Lung (tissue), 12 donors: ENCODE data around the gene ATCAY. TPM values are rescaled to one million over a fixed set of nuclear protein-coding genes. Genes with fewer than 3 reads are reported as not detected.

Experiments used
- ATAC-seq: fragments of 200-7000 bp; cut with Tn5 transposase; one replicate; pipeline ENCODE4 v1.9.1; 2020; ENCODE audit warnings: moderate number of reproducible peaks; ENCODE audit not compliant: insufficient read depth, low FRiP score
- DNase-seq, 3 donors: peaks; one replicate each; pipeline ENCODE4 v3.0.0-alpha.2; 2013 to 2017
- H3K27ac ChIP-seq, 2 donors: one replicate each; pipeline ENCODE4 v1.5.1; 2013; ENCODE audit warnings: mild to moderate bottlenecking in 2 of 2, moderate library complexity in 2 of 2, control low read depth in 1 of 2, inconsistent platforms in 1 of 2, low read depth in 1 of 2, low read length in 1 of 2
- H3K27me3 ChIP-seq, 3 donors: one replicate each; pipeline ENCODE4 v1.5.1; 2013; ENCODE audit warnings: low read length in 2 of 3; ENCODE audit not compliant: control insufficient read depth in 3 of 3, insufficient read depth in 3 of 3
- H3K36me3 ChIP-seq, 4 donors: one replicate each; pipeline ENCODE4 v1.5.1; 2013; ENCODE audit warnings: low read length in 4 of 4, mild to moderate bottlenecking in 1 of 4, moderate library complexity in 1 of 4; ENCODE audit not compliant: control insufficient read depth in 4 of 4, insufficient read depth in 4 of 4
- H3K4me1 ChIP-seq, 5 donors: one replicate each; pipeline ENCODE4 v1.5.1; 2013; ENCODE audit warnings: low read length in 5 of 5, mild to moderate bottlenecking in 2 of 5, moderate library complexity in 1 of 5; ENCODE audit not compliant: control insufficient read depth in 5 of 5, insufficient read depth in 5 of 5
- H3K4me3 ChIP-seq: one replicate; pipeline ENCODE4 v1.5.1; 2013; ENCODE audit warnings: mild to moderate bottlenecking, control low read depth, moderate library complexity
- H3K9ac ChIP-seq, 2 donors: one replicate each; pipeline ENCODE4 v1.5.1; 2013; ENCODE audit warnings: low read length in 2 of 2, control low read depth in 1 of 2; ENCODE audit not compliant: insufficient read depth in 1 of 2
- H3K9me3 ChIP-seq, 4 donors: one replicate each; pipeline ENCODE4 v1.5.1; 2013; ENCODE audit warnings: low read length in 3 of 4, mild to moderate bottlenecking in 1 of 4, moderate library complexity in 1 of 4; ENCODE audit not compliant: control insufficient read depth in 4 of 4, insufficient read depth in 3 of 4
- CTCF ChIP-seq: IDR thresholded peaks from 2 replicates; pipeline ENCODE4 v1.5.1; 2012; ENCODE audit warnings: mild to moderate bottlenecking; ENCODE audit errors: control extremely low read depth, extremely low read depth
- WGBS, 2 donors: extraction: QIAGEN DNeasy Blood & Tissue Kit; methylation state at CpG; one replicate each; pipeline ENCODE4 v1.1.7; 2013; 5-methylcytosine and 5-hydroxymethylcytosine counted together
- polyA plus RNA-seq, 2 donors: library from polyadenylated mRNA; stranded (reverse); fragments of 200-250 nt; gene quantifications; one replicate each; pipeline ENCODE4 v1.2.1, GENCODE V29; 2013
- total RNA-seq, 2 donors: library from RNA; depleted of rRNA in 1 of 2; stranded (reverse); fragments of >200 nt in 1 of 2; gene quantifications; one replicate each; pipeline ENCODE4 v1.2.1, GENCODE V29; 2014 to 2021
- donor health status: control.
- donor health status: control.
- donor health status: Bipolar disorder and iron deficiency.
- donor health status: healthy.
- donor health status: DM: yes; HTN: yes; CAD: no.

The ATCAY gene
- total and polyA plus RNA-seq, 4 donors: under 0.01 to 0.09 TPM; not detected in 2

- Histone ChIP-seq H3K27ac (no peak overlapping the region), H3K9me3 (peaks cover 0 to 8% (median 3%) of the 10 kb centered on the region in 4 donors), H3K27me3 (no peaks in the 10 kb centered on the region), H3K4me1 (no peaks in the 10 kb centered on the region), H3K4me3 (no peak overlapping the region), H3K36me3 (no peaks in the 10 kb centered on the region), H3K9ac (no peak overlapping the region)
- DNase-seq: no peak
- no peak for ATAC-seq
- WGBS, 2 donors: 92 to 99% methylated on average over 5 of the region's 5 CpGs
- no peak for TF ChIP-seq CTCF
Observed at GRCh38 chr19:3916033-3916432, 35.5 kb downstream of the ATCAY start.

- no peak for TF ChIP-seq CTCF
- no peak overlapping the region for H3K9ac ChIP-seq
- DNase-seq: no peak
- H3K4me3 ChIP-seq: no peak overlapping the region
- H3K27ac ChIP-seq: no peak overlapping the region
- ATAC-seq: no peak
- H3K27me3 ChIP-seq: no peaks in the 10 kb centered on the region
- H3K9me3 ChIP-seq: peaks cover 0 to 19% (median 7%) of the 10 kb centered on the region in 4 donors
- H3K4me1 ChIP-seq: no peaks in the 10 kb centered on the region
- WGBS, 2 donors: 94 to 95% methylated on average over 8 of the region's 8 CpGs
- no peaks in the 10 kb centered on the region for H3K36me3 ChIP-seq
Observed at GRCh38 chr19:3919793-3920192, 39.3 kb downstream of the ATCAY start.

- no peak overlapping the region for H3K4me3 ChIP-seq
- no peak overlapping the region for H3K27ac ChIP-seq
- no peak overlapping the region for H3K9ac ChIP-seq
- no peaks in the 10 kb centered on the region for H3K36me3 ChIP-seq
- ATAC-seq (no peak), DNase-seq (no peak)
- no peaks in the 10 kb centered on the region for H3K27me3 ChIP-seq
- no peak for TF ChIP-seq CTCF
- H3K4me1 ChIP-seq: no peaks in the 10 kb centered on the region
- peaks cover 0 to 19% (median 5%) of the 10 kb centered on the region in 4 donors for H3K9me3 ChIP-seq
Observed at GRCh38 chr19:3923096-3923758, 42.7 kb downstream of the ATCAY start.

- no peaks in the 10 kb centered on the region for H3K27me3 ChIP-seq
- no peak overlapping the region for H3K4me3 ChIP-seq
- peaks cover 0 to 19% (median 5%) of the 10 kb centered on the region in 4 donors for H3K9me3 ChIP-seq
- DNase-seq (no peak), ATAC-seq (no peak)
- TF ChIP-seq CTCF: no peak
- no peaks in the 10 kb centered on the region for H3K4me1 ChIP-seq
- no peaks in the 10 kb centered on the region for H3K36me3 ChIP-seq
- H3K9ac ChIP-seq: no peak overlapping the region
- 83 to 96% methylated on average over 1 of the region's 1 CpG for WGBS, 2 donors
- H3K27ac ChIP-seq: no peak overlapping the region
Observed at GRCh38 chr19:3923912-3924311, 43.4 kb downstream of the ATCAY start.
